Measurements from ENCODE around the gene PRPF6. TPM values are rescaled to one million over a fixed set of nuclear protein-coding genes. Genes with fewer than 3 reads are reported as not detected.

Gene PRPF6
- total and polyA plus RNA-seq, 9 donors: 46.5 to 84.9 (median 69.7) TPM

GRCh38 chr20:64038565-64039292 lies 57.8 kb downstream of the PRPF6 start:
- peaks cover 5% of the 10 kb centered on the region for H3K4me1 ChIP-seq (ENCODE audit: insufficient read depth)
- no peaks in the 10 kb centered on the region for H3K9me3 ChIP-seq
- intact Hi-C loops (cut with DNase I): loop anchor here in 1 of 4 donors (10.0 kb wide), 1 partner anchor 76 kb away; no protein-coding TSS in a partner anchor
- peak; percentile 29 to 65 (median 44) for TF ChIP-seq CTCF (IDR thresholded peaks at IDR 0.05)
- TF ChIP-seq POLR2A (IDR thresholded peaks at IDR 0.05): no peak
- peaks cover 2% of the 10 kb centered on the region for H3K27me3 ChIP-seq
- peak overlapping the region; percentile 32 for H3K4me3 ChIP-seq
- DNase-seq: peak; percentile 37 to 75 (median 63)
- WGBS, 3 donors: 0 to 1% (median 0%) methylated on average over 63 to 90 of the region's 91 CpGs
- H3K27ac ChIP-seq: no peak overlapping the region
- H3K36me3 ChIP-seq: no peaks in the 10 kb centered on the region

- Histone ChIP-seq H3K4me1 (ENCODE audit: insufficient read depth) (peaks cover 2% of the 10 kb centered on the region), H3K36me3 (no peaks in the 10 kb centered on the region), H3K27ac (no peak overlapping the region), H3K4me3 (no peak overlapping the region), H3K9me3 (no peaks in the 10 kb centered on the region), H3K27me3 (peaks cover 2% of the 10 kb centered on the region)
- intact Hi-C loops (cut with DNase I): loop anchor here in 1 of 4 donors (10.0 kb wide), 1 partner anchor 75 kb away; no protein-coding TSS in a partner anchor
- no peak for DNase-seq
- WGBS, 3 donors: 5 to 7% (median 7%) methylated on average over 17 of the region's 17 CpGs
- TF ChIP-seq CTCF (IDR thresholded peaks at IDR 0.05) (no peak), EP300 (IDR thresholded peaks at IDR 0.05) (no peak), POLR2A (IDR thresholded peaks at IDR 0.05) (no peak)
These were observed 58.6 kb downstream of the PRPF6 start for GRCh38 chr20:64039293-64040160.

GRCh38 chr20:64040231-64041039 lies 59.5 kb downstream of the PRPF6 start:
- no peak for DNase-seq
- Histone ChIP-seq H3K27me3 (peaks cover 2% of the 10 kb centered on the region), H3K4me3 (no peak overlapping the region), H3K36me3 (no peaks in the 10 kb centered on the region), H3K4me1 (ENCODE audit: insufficient read depth) (peaks cover 2% of the 10 kb centered on the region), H3K9me3 (no peaks in the 10 kb centered on the region), H3K27ac (no peak overlapping the region)
- intact Hi-C loops (cut with DNase I): no loop called here
- WGBS, 3 donors: 57 to 60% (median 59%) methylated on average over 12 of the region's 12 CpGs
- no peak for TF ChIP-seq EP300 (IDR thresholded peaks at IDR 0.05)
- TF ChIP-seq POLR2A (IDR thresholded peaks at IDR 0.05): no peak

- no peak overlapping the region for H3K4me3 ChIP-seq
- intact Hi-C loops (cut with DNase I): no loop called here
These were observed 60.3 kb downstream of the PRPF6 start for GRCh38 chr20:64041040-64041780.

More at GRCh38 chr20:64041040-64041780, 60.3 kb downstream of the PRPF6 start:
- H3K27ac ChIP-seq: no peak overlapping the region
- no peaks in the 10 kb centered on the region for H3K9me3 ChIP-seq
- WGBS, 3 donors: 31 to 40% (median 38%) methylated on average over 14 to 15 of the region's 15 CpGs
- TF ChIP-seq EP300 (IDR thresholded peaks at IDR 0.05) (no peak), POLR2A (IDR thresholded peaks at IDR 0.05) (no peak), CTCF (IDR thresholded peaks at IDR 0.05) (no peak)
- H3K27me3 ChIP-seq: peaks cover 2% of the 10 kb centered on the region
- H3K4me1 ChIP-seq (ENCODE audit: insufficient read depth): peaks cover 2% of the 10 kb centered on the region
- no peak for DNase-seq
- H3K36me3 ChIP-seq: no peaks in the 10 kb centered on the region
